HPDE6-E6E7 (cell line): ENCODE measurements around the gene TPTE.
"Not testable (repeated sequence)": the region's sequence is repeated elsewhere in the genome, so short reads cannot be mapped to it uniquely, and the experiment has no call there.

Experiments used
- DNase-seq: peaks from one replicate; pipeline ENCODE4 v3.0.0; 2011; ENCODE audit warnings: missing footprints; ENCODE audit errors: extremely low spot score

The TPTE gene

GRCh38 chr21:10616535-10616934 is 95.2 kb downstream of the TPTE start:
- no peak for DNase-seq

DNA sequence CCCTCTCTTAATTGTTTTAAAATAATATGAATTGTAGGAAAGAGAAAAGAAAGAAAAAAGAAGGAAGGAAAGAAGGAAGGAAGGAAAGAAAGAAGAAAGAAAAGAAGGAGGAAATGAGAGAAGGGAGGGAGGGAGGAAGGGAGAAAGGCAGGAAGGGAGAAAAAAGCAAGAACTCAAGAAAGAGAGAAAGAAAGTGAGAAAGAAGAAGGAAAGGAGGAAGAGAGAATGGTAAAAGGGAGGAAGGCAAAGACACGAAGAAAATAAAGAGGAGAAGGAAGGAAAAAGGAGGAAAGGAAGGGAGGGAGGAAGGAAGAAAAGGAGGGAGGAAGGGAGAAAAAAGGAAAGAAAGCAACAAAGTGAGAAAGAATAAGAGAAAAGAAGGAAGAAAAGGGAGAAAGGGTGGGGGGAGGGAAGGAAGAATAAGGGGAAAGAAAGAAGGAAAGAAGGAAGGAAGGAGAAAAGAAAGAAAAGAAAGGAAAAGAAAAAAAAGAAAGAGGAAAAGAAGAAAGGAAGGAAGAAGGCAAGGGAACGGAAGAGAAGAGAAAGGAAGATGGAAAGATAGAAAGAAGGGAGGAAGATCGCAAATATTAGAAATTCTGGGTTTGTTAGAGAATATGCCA is 95.9 kb downstream of the TPTE start:
- not testable (repeated sequence) for DNase-seq

- DNase-seq, result no peak
These were observed 106.0 kb downstream of the TPTE start for GRCh38 chr21:10627316-10627863.

- DNase-seq, result not testable (repeated sequence)
These were observed 107.9 kb downstream of the TPTE start for GRCh38 chr21:10629239-10629638.

- not testable (repeated sequence) for DNase-seq
These were observed 109.4 kb downstream of the TPTE start for GRCh38 chr21:10630829-10631228.

- DNase-seq, result not testable (repeated sequence)
These were observed 109.9 kb downstream of the TPTE start for GRCh38 chr21:10631316-10631715.

- not testable (repeated sequence) for DNase-seq
These were observed 116.8 kb downstream of the TPTE start for GRCh38 chr21:10638144-10638543.

GRCh38 chr21:10639123-10639522 is 117.7 kb downstream of the TPTE start:
- DNase-seq, result no peak

GRCh38 chr21:10639746-10640145 is 118.4 kb downstream of the TPTE start:
- DNase-seq, result not testable (repeated sequence)

DNA sequence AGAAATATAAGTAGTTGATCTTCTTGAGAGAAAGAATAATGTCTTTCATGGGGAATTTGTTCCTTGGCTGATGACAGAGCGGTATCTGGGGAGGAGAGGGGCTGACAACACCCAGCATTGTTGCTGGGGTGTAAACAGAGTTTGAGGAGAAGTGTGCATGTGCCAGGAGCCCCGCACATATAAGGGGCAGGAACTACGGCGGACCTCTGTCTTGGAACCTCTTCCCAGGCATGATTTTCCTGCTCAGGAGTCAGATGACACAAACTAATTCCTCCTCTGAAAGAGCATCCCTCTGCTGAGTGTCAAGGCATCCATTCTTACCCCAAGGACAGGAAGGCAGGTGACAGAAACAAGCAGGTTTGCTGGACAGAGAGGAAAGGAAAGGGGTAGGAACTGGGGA is 119.1 kb downstream of the TPTE start:
- DNase-seq, result no peak

DNA sequence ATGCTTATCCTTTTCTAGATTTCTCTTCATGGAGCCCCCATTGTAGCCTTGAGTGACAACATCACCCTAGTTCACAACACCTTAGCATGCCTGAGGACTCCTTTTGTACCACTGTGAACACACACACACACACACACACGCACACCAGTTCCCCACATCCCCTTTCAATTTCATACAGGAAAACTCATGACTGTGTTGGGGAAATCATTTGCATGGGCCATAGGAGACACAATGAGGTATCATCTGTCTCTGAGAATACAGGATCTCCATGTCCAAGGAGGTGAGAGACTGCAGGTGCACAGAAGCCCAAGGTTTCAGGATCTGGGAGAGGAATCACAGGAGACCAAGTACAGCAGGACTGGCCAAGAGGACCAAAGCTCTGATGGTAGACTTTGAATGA is 119.7 kb downstream of the TPTE start:
- DNase-seq, result no peak

DNA sequence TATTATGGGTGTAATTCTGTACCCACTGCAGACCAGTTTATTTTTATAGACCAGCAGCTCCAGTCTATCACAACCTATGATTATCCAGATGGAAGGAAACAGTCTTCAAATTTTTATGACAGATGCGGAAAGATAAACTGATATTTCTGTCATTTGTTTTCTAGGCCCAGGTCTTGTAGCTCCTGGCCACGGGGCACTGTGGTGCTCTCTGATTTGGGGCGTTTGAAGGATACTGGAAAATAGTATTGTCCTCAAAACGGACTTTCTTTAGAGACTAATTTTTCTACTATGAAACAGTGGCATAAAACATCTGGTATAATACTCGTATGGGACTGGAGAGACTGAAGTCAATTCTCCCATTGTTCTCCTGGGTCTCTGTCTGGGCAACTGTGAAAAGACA is 124.3 kb downstream of the TPTE start:
- DNase-seq, result not testable (repeated sequence)

DNA sequence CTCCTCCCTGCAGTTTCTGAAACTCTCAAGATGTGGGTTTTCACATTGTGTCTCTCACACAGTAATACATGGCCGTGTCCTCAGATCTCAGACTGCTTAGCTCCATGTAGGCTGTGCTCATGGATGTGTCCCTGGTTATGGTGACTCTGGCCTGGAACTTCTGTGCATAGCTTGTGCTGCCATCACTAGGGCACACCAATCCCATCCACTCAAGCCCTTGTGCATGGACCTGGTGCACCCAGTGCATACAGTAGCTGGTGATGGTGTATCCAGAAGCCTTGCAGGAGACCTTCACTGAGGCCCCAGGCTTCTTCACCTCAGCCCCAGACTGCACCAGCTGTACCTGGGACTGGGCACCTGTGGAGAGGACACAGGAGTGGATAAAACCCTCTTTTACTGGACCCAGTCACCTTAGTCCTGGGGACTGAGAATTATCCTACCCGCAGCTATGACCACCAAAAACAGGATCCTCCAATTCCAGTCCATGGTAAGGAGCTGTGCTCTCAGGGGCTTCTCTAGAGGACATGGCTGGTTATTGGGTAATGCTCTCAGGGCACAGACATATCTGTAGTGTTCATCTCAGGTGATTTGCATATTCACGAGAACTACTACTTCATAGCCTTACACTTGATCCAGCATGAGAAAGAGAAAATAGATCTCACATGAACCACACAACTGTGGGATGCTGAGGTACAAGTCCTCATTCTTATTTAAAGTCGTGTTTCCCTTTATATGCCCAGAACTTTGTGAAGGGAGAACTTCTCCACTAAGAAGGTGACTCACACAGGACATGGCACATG is 128.2 kb downstream of the TPTE start:
- DNase-seq, result not testable (repeated sequence)

DNA sequence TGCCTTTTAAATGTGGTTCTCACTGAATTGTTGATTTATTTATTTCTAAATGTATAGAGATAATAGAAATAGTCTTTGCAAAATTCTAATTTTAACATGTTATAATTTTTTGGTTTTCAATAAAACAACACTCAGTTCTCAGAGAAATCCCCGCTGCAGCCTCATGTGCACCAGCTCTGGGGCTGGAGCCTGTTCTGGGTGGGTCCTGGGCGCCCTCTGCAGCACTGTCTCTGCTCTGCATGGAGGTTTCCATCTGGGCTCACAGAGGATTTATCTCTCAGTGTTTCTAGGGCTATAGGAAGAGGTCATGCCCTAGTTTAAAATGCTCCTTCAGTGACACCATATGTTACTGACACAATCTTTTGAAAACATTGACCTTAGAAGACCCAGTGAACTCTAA is 128.9 kb downstream of the TPTE start:
- DNase-seq, result not testable (repeated sequence)
